GM23248 (cell line): ENCODE results near the gene C5orf63.

ENCODE experiments used
- EZH2 ChIP-seq: fragments of 200-600 bp; sonication (generic); IDR thresholded peaks from 2 replicates; pipeline ENCODE4 v1.6.1; 2018; ENCODE audit warnings: antibody characterized with exemption, mild to moderate bottlenecking; ENCODE audit not compliant: insufficient read depth, poor library complexity, severe bottlenecking
- EZH2phosphoT487 ChIP-seq: fragments of 200-600 bp; sonication (generic); IDR thresholded peaks from 2 replicates; pipeline ENCODE4 v1.6.1; 2018; ENCODE audit warnings: antibody characterized with exemption, moderate library complexity, mild to moderate bottlenecking, low read depth; ENCODE audit not compliant: insufficient read depth

DNA sequence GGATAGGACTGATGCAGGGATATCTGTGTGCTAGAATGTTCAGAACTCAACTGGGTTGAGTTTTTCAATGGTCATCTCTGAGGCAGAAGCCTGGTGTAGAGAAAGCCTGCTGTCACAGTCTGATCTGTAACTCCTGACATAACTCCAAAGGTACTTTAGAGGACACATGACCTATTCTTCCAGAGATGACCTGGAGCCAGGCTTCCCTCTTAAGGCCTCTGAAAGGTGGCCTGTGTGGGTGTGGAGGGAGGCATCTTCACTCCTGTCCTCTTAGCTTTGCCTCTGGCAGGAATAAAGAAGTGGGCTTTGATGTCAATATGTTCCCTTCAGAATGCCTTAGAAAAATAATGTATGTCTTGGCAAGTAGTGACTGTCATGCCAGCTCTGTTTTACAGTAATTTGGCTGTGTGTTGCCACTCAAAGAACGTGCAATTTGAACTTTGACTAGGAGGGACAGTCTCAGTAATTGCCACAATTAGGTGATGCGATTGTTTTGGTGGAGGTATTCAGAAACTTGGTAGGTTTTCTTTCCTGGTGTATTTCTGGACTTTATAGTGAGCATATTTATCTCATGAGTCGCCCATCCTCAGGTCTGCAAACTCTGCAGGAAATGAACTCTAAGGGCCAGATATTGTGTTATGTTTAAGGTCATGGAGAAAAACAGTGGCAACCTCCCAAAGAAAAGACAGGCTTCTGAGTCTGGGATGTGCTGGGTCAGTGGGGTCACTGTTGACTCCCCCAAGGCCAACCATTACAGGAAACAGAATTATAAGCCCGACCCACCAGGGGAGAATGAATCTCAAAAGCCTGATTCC is 3.2 kb upstream of the C5orf63 start:
- TF ChIP-seq EZH2phosphoT487 = no peak
- no peak for TF ChIP-seq EZH2
